Amygdala (tissue), 56 donors: Measurements from ENCODE around the gene HEATR5A.
A peak's percentile ranks its signal among the peaks of the same experiment; 100 is the strongest.
"Not testable (repeated sequence)": the region's sequence is repeated elsewhere in the genome, so short reads cannot be mapped to it uniquely, and the experiment has no call there.

Experiments used
- DNase-seq, 56 donors: peaks; one replicate each; lab custom pipeline; 2025; lab: John Stamatoyannopoulos, UW

Gene HEATR5A

GRCh38 chr14:31263485-31264133 lies 156.7 kb downstream of the HEATR5A start:
- no peak for DNase-seq

DNA sequence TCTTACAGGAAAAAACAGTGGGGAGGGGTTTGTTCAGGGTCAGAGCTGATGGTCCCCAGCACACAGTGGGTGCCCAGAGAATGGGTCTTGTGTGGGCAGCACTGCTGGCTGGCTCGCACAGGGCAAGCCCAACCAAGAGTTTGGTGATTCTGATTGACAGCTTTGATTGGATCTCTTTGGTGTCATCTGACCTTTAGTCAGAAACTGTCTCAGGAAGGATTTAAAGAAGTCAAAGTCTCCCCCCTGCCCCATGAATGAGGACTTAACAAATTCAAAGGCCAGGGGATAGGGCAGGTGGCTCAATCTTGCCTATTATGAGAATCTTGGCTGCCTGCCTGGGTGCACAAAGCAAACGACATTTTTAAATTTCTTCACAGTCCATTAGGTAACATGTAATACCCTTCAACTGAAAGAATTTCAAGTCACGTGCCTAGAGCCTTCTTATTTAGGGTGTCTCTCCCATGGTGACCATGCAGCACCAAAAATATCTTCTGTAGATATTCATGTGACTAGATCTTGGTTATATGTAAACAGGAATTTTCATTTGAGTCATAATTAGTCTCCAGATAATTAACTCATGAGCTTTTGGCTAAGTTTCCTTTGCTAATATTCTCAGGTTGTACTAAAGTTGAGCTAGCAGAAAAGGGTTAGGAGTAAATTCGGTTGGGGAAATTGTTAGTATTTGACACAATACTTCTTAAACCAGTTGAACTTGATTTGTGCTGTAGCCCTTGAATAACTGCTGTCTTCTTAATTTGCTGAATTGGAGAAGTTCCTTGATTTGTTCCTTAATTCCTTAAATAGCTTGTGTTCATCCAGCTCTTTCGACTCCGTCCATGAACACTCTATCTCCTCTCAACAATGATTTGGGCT lies 158.3 kb downstream of the HEATR5A start:
- peak in 2 of 56 donors; percentile 3 to 12 for DNase-seq

GRCh38 chr14:31261523-31261858 lies 158.9 kb downstream of the HEATR5A start:
- DNase-seq, result no peak

GRCh38 chr14:31259040-31259435 lies 161.3 kb downstream of the HEATR5A start:
- not testable (repeated sequence) for DNase-seq

GRCh38 chr14:31258427-31259039 lies 161.8 kb downstream of the HEATR5A start:
- DNase-seq, result no peak

DNA sequence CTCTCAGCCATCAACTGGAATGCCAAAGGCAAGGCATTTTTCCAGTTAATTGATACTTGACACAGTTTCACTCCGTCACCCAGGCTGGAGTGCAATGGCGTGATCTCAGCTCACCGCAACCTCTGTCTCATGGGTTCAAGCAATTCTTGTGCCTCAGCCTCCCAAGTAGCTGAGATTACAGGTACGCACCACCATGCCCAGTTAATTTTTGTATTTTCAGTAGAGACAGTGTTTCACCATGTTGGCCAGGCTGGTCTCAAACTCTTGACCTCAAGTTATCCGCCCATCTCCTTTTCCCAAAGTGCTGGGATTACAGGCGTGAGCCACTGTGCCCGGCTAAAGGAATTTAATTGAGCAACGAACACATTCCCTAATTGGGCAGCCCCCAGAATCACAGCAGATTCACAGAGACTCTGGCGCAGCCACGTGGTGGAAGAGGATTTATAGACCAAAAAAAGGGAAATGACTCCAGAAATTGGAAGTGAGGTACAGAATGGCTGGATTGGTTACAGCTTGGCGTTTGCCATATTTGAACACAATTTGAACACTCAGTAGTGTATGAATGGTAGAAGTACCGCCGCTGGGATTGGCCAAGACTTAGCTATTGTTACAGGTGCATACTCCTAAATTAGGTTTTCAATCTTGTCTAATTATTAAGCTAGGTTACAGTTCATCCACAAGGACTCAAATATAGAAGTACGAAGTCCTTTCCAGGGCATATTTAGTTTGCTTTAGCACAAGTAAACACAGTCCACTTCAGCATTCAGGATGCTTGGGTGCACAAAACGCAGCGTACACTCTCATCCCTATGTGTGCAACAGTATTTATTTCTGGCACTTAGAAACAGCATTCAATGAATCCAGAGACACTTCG lies 162.6 kb downstream of the HEATR5A start:
- not testable (repeated sequence) for DNase-seq

GRCh38 chr14:31257244-31257553 lies 163.2 kb downstream of the HEATR5A start:
- DNase-seq, result no peak

DNA sequence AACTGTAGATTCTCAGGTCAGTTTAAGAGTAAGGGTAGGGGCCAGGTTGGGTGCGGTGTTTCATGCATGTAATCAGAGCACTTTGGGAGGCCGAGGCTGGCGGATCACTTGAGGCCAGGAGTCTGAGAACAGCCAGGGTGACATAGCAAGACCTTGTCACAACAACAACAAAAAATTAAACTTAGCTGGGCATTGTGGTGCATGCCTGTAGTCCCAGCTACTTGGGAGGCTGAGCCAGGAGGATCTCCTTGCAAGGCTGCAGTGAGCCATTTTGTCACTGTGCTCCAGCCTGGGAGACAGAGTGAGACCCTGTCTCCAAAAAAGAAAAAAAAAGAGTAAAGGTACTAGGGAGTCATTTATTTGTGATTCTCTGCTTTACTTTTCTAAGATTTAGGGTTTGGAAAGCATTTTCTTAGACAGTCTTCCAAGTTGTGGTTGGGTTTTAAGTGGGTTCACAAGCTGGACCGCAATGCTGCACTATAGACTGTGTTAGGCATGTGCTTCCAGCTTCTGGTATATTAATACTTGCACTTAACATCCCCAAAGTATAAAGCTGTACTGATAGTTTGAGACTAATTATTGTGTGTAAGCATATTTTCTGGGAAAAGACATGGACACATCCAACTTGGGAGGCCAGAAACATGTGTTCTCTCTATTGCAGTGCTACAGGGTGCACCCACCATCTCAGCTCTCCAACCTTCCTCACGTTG lies 163.7 kb downstream of the HEATR5A start:
- no peak for DNase-seq

DNA sequence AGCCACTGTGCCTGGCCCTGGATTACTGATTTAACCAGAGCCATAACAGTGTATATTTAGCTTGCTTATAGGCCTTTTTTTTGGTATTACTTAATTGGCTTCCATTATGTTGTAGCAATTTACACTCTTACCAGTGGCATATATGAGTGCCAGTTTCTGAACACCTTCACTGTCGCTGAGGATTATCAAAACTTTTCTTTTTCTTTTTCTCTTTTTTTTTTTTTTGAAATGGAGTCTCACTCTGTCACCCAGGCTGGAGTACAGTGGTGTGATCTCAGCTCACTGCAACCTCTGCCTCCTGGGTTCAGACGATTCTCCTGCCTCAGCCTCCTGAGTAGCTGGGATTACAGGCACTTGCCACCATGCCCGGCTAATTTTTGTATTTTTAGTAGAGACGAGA lies 164.4 kb downstream of the HEATR5A start:
- not testable (repeated sequence) for DNase-seq

DNA sequence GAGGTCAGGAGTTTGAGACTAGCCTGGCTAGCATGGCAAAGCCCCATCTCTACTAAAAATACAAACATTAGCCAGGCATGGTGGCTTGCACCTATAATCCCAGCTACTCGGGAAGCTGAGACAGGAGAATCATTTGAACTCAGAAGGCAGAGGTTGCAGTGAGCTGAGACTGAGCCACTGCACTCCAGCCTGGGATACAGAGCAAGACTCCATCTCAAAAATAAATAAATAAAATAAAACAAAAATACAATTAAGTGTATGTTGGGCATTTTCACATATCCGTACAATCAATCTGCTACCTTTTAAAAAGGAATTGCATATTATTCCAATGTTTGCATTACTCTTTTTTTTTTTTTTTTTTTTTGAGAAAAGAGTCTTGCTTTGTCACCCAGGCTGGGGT lies 165.1 kb downstream of the HEATR5A start:
- no peak for DNase-seq

- DNase-seq, result no peak
Measured at GRCh38 chr14:31253746-31254471, 166.4 kb downstream of the HEATR5A start.

DNA sequence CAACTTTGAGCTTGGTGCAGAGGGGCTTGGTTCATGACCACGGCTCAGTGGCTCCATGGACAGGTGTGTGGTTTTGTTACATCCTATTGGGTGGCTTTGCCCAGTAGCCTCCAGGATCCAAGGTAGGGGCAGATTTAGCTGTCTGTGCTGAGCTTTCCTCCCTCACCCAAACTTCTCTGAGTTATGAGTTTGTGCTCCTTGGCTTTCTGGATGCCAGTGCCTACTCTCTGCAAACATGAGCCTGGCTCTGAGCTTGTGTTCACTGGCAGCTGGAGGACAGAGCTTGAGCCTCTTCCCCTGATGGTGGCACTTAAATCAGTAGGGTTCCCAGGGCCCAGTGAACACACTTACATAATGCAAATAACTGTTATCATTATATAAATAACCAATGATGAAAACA lies 167.5 kb downstream of the HEATR5A start:
- DNase-seq, result no peak

DNA sequence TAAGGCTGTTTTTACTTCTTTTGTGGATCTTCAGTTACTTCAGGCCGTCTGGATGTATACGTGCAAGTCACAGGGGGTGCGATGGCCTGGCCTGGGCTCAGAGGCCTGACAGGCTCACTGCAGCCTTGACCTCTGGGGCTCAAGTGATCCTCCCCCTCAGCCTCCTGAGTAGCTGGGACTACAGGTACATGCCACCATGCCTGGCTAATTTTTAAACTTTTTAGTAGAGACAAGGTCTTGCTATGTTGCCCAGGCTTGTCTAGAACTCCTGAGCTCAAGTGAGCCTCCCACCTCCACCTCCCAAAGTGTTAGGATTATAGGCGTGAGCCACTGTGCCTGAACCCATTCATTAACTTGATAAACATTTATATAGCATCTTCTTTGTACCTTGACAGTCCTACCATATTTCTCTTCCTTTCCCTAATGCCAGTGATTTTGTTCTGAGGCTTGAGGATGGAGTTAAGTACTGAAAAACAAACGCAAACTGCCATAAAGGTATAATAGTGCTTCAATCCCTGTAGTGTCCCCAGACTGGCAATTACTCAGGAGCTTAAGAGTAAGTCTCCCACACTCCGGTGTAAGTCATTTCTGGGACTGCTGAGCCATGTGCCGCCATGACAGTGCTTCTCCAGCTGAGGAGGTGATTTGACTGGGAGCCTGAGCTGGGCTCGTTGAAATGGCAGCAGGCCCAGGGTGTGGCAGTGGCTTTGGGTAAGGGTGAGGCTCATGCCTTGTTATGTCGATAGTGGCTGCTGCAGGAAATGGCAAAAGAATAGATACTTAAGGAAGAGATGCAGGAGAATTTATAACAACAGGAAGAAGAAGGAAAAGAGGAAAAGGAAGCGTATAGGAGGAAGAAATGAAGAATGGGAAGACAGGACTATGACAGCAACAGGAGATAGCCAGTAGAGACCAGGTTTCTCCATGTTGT lies 169.1 kb downstream of the HEATR5A start:
- no peak for DNase-seq

DNA sequence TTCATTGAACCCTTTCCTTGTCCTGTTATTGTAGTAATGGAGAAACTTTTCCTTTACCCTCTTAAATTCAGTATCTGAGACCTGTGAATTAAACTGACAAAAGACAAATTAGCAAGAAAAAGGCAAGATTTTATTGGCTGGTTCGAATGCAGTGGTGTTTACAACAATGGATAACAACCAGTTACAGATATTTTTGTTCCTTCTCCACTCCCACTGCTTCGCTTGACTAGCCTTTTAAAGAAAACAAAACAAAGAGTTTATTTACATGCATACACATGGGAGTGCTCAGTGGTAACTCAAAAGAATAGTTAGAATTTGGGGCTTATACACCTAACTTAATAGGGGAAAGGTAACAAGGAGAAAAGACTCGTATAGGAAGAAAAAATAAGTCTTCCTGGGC lies 175.7 kb downstream of the HEATR5A start:
- DNase-seq, result no peak

DNA sequence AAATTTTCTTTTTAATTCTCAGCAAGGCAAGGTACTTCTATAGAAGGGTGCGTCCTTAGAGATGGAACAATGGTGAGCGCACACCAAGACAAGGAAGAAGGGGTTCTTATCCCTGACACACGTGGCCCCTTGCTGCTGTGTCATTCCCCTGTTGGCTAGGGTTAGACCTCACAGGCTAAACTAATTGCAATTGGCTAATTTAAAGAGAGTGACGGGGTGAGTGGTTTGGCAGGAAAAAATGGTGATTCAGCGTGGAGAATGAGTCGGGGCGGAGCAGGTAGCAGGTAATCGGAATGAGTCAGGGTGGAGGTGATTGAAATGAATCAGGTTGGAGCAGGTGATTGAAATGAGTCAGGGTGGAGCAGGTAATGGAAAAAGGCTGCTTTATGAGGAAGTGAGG lies 176.5 kb downstream of the HEATR5A start:
- no peak for DNase-seq

GRCh38 chr14:31242161-31242940 lies 178.0 kb downstream of the HEATR5A start:
- not testable (repeated sequence) for DNase-seq
